GM12872 (cell line): Measurements from ENCODE around the gene FITM2.
A peak's percentile ranks its signal among the peaks of the same experiment; 100 is the strongest.

Source experiments
- TF ChIP-seq, protein P1 (sequence below): IDR thresholded peaks from 3 replicates; pipeline ENCODE4 v1.5.1; 2011; ENCODE audit warnings: low read depth, mild to moderate bottlenecking, low read length, moderate library complexity; ENCODE audit not compliant: insufficient read depth

The FITM2 gene

DNA sequence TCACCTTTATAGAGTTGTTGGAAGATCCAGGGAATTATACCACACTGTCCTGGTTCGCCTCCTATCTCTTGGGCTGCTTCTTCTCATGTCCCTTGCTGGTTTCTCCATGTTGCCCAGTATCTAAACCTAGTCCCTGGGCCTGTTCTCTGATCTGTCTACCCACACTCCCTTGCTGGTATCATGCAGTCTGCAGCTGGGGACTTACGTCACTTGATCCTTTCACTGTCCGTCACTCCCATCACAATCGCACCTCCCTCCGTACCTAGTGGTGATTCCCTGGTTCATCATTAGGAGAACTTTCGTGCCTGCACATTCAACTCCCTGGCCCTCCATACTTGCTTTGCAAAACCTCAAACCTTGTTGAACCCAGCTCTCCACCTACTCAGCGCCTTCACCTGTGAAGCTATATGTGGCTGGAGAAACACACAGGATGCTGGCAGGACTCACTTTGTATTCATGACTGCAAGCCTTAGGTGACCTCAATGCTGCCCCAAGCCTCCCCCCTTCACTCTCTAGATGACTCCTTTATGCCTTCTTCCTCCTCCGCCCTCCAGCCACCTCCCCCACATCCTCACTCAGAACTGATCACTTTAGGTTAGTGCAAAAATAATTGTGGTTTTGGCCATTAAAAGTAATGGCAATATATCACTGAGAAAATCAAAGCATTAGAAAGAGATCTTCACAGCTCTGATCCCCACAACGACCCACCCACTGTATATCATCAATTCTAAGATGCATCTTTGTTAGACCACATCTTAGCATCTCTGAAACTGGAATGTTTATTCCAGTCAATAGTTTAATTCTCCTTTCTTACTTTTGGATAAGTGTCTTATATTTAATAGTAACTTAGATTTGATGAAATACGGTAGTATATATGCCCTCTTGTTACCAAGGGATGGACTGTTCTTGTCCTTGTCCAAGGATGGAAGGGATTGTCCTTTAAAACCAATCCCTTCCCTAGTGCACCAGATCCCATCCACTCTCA lies 37.5 kb downstream of the FITM2 start:
- TF ChIP-seq, protein P1, sequence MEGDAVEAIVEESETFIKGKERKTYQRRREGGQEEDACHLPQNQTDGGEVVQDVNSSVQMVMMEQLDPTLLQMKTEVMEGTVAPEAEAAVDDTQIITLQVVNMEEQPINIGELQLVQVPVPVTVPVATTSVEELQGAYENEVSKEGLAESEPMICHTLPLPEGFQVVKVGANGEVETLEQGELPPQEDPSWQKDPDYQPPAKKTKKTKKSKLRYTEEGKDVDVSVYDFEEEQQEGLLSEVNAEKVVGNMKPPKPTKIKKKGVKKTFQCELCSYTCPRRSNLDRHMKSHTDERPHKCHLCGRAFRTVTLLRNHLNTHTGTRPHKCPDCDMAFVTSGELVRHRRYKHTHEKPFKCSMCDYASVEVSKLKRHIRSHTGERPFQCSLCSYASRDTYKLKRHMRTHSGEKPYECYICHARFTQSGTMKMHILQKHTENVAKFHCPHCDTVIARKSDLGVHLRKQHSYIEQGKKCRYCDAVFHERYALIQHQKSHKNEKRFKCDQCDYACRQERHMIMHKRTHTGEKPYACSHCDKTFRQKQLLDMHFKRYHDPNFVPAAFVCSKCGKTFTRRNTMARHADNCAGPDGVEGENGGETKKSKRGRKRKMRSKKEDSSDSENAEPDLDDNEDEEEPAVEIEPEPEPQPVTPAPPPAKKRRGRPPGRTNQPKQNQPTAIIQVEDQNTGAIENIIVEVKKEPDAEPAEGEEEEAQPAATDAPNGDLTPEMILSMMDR = no peak

DNA sequence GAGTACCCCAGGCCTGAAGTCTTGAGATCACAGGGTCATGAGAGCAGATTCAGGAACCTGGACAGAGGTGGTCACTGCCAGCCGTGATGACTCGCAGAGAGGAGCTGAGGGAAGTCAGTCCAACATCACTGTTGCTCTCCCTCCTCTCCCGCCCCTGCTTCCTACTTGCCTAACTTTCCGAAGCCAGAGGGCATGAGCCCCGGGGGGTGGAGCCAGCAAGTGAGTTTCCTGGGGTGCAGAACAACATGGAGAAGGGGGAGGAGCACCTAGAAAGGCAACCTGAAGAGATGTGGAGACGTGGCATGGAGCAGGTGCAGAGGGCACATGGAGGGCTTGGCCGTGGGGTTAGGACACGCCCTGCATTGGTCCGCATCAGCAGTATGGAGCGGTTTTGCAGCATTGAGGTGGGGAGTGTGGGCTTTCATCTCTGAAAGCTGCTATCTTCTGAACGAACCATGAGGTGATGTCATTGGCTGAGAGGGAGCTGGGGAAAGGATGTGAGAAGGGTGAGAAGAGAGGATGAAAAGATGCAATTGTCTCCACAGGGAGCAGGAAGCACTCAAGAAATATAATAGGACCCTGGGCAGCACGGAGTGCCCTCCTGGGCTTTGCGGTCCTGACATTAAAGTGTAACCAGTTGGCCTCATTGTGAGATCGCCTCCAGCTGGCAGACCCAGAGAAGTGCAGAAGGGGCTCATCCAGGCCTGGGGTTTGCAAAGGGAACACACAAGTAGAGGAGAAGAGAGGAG lies 38.9 kb downstream of the FITM2 start:
- TF ChIP-seq, protein P1 = peak; percentile 50

DNA sequence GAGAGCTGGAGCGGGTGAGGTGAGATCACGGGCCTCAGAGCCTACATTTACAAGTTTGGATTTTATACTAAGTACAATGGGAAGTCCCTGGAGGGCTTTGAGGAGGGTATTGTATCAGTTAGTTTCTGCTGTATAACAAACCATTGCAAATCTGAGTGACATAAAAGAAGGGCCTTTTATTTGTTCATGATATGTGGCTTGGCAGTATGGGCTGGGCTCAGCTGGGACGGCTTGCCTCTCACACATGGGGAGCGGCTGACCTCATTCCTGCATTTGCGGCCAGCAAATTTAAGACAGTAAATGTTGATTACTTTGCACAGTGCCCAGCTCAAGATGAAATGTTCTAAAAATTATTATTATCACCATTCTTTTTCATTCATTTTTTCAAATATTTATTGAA lies 42.2 kb downstream of the FITM2 start:
- TF ChIP-seq, protein P1 = no peak

DNA sequence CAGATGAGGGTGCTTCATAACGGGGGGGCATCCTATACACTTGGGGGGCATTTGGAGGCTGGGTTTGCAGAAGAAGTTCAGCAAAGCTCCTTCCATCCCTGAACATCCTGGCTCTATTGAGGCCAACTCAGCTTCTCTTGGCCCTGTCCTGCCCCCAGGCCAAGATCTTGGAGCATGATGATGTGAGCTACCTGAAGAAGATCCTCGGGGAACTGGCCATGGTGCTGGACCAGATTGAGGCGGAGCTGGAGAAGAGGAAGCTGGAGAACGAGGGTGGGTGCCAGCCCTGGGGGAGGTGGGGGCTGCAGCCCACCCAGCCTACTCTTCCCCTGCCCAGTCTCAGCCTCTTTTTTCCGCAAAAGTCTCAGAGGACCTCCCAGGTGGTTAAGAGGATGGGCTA lies 46.7 kb downstream of the FITM2 start:
- TF ChIP-seq, protein P1 = no peak

DNA sequence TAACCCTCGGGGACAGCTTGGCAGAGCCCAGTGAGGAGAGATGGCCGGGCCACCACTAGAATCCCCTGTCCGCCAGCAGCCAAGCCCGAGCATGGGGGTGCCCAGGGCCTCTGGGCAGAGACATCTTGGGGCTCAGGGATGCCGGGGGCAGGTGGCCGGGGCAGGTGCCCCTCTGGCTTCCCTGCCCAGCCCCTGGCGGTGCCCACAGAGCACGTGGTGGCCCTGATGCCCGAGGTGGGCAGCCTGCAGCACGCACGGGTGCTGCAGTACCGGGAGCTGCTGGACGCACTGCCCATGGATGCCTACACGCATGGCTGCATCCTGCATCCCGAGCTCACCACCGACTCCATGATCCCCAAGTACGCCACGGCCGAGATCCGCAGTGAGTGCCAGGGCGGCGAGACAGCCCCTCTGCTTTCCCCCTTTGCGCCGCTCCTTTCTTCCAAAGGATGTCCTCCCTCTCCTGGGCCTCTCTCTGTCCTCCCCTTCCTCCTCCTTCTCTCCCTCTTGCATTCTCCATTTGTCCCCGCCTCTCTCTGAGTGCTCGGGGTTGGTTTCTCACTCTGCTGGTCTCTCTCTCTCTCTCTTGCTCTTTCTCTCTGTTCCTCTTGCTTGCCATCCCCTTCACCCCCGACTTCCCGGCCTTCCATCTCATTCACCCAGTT lies 52.6 kb downstream of the FITM2 start:
- TF ChIP-seq, protein P1 = no peak

DNA sequence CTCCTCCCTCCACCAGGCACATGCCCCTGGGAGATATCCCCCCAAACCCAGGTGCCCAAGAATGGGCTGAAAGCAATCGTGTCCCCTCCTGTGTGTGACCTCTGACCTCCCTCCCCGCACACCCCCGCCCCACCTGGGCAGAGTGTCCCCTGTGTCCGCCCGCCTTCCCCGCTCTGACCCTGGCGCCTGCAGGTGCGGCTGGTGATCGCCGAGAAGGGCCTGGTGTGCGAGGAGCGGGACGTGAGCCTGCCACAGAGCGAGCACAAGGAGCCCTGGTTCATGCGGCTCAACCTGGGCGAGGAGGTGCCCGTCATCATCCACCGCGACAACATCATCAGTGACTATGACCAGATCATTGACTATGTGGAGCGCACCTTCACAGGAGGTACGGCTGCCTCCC lies 54.0 kb downstream of the FITM2 start:
- TF ChIP-seq, protein P1 = no peak

DNA sequence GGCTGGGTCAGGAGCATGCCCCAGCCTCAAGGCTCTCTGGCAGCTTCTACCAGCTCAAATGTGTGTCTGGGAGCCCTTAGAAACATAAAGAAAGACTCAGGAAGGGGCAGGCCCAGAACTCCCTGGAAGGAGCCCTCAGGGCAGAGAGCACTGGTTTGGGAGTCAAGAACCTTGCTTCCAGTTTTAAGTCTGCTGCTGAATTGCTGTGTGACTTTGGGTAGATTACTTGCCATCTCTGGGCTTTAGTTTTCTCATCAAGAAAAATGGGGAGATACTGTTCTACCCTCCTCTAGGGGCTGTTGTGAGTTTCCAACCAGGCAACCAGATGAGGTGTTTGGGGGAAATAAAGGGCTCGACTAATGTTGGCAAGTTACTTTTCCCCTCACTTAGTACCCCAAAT lies 55.1 kb downstream of the FITM2 start:
- TF ChIP-seq, protein P1 = no peak
